CD8-positive, alpha-beta memory T cell (primary cell): ENCODE results near the gene KLC3. TPM values are rescaled to one million over a fixed set of nuclear protein-coding genes. Genes with fewer than 3 reads are reported as not detected.

Experiments
- CTCF ChIA-PET: fragments of 350-600 bp; sonication (Branson Sonifier 250); formaldehyde crosslinking; loops from one replicate; lab custom pipeline; 2021; ENCODE audit warnings: antibody characterized with exemption; lab: Charles Lee
- POLR2A ChIA-PET: fragments of 350-600 bp; sonication (Branson Sonifier 250); formaldehyde crosslinking; loops from one replicate; lab custom pipeline; 2021; ENCODE audit warnings: antibody characterized with exemption; lab: Charles Lee
- DNase-seq, 5 donors: peaks; one replicate each; pipeline versions ENCODE4 v3.0.0 to v3.0.0-alpha.2; 2020 to 2022; ENCODE audit warnings: mixed read lengths in 1 of 5
- H3K27ac ChIP-seq: one replicate; pipeline ENCODE4 v1.7.0; 2013; ENCODE audit warnings: low read depth, mild to moderate bottlenecking, low read length, moderate library complexity
- H3K27me3 ChIP-seq: 2 replicates; pipeline ENCODE4 v1.7.0; 2013; ENCODE audit warnings: low read length, mild to moderate bottlenecking; ENCODE audit not compliant: insufficient read depth, poor library complexity, severe bottlenecking
- H3K36me3 ChIP-seq: 2 replicates; pipeline ENCODE4 v1.7.0; 2013; ENCODE audit warnings: mild to moderate bottlenecking, low read length, moderate library complexity; ENCODE audit not compliant: insufficient read depth
- H3K4me1 ChIP-seq: 2 replicates; pipeline ENCODE4 v1.7.0; 2013; ENCODE audit warnings: mild to moderate bottlenecking, low read length, moderate library complexity; ENCODE audit not compliant: insufficient read depth
- H3K4me3 ChIP-seq: 2 replicates; pipeline ENCODE4 v1.7.0; 2013; ENCODE audit warnings: mild to moderate bottlenecking, low read length
- H3K9me3 ChIP-seq: 2 replicates; pipeline ENCODE4 v1.7.0; 2013; ENCODE audit warnings: mild to moderate bottlenecking, low read length
- H3K27ac Mint-ChIP-seq, 8 donors: one replicate each; pipeline ENCODE4 v1.8.0; 2020 to 2021; ENCODE audit warnings: mixed read lengths in 8 of 8, mild to moderate bottlenecking in 6 of 8, inconsistent platforms in 3 of 8, moderate library complexity in 3 of 8
- H3K27me3 Mint-ChIP-seq, 2 donors: one replicate each; pipeline ENCODE4 v1.8.0; 2020 to 2021; ENCODE audit warnings: mixed read lengths in 2 of 2, mild to moderate bottlenecking in 1 of 2, moderate library complexity in 1 of 2
- H3K36me3 Mint-ChIP-seq, 3 donors: one replicate each; pipeline ENCODE4 v1.8.0; 2020 to 2021; ENCODE audit warnings: mixed read lengths in 3 of 3, inconsistent platforms in 1 of 3, mild to moderate bottlenecking in 1 of 3
- H3K4me1 Mint-ChIP-seq, 3 donors: one replicate each; pipeline ENCODE4 v1.8.0; 2020 to 2021; ENCODE audit warnings: mixed read lengths in 3 of 3, inconsistent platforms in 1 of 3, mild to moderate bottlenecking in 1 of 3
- H3K4me3 Mint-ChIP-seq, 7 donors: one replicate each; pipeline ENCODE4 v1.8.0; 2020 to 2021; ENCODE audit warnings: mixed read lengths in 7 of 7, mild to moderate bottlenecking in 6 of 7, moderate library complexity in 4 of 7, inconsistent platforms in 2 of 7
- H3K9me3 Mint-ChIP-seq, 5 donors: one replicate each; pipeline ENCODE4 v1.8.0; 2020 to 2022; ENCODE audit warnings: mixed read lengths in 5 of 5, mild to moderate bottlenecking in 3 of 5, moderate library complexity in 2 of 5, inconsistent platforms in 1 of 5
- polyA plus RNA-seq: library from polyadenylated mRNA; unstranded; fragments of 300-500 nt; fragmentation: Illumina TruSeq; gene quantifications from one replicate; pipeline ENCODE4 v1.2.3, GENCODE V29; 2021
- total RNA-seq, 2 experiments: library from RNA; stranded (reverse); gene quantifications; one replicate each; pipeline ENCODE4 v1.2.3, GENCODE V29; 2021

Gene KLC3
- total and polyA plus RNA-seq, 3 experiments from 2014 or later: not detected

GRCh38 chr19:45352471-45352870, 11.9 kb downstream of the KLC3 start:
- POLR2A ChIA-PET: no interaction called here
- Histone ChIP-seq H3K36me3 (no peaks in the 10 kb centered on the region), H3K4me3 (no peak overlapping the region), H3K27ac (no peak overlapping the region), H3K9me3 (no peaks in the 10 kb centered on the region), H3K4me1 (no peaks in the 10 kb centered on the region), H3K27me3 (no peaks in the 10 kb centered on the region)
- Mint-ChIP-seq H3K27me3 (peaks cover 0 to 1% of the 10 kb centered on the region in 2 donors), H3K27ac (no peak overlapping the region), H3K4me3 (no peak overlapping the region), H3K36me3 (peaks cover 0 to 54% (median 7%) of the 10 kb centered on the region in 3 donors), H3K9me3 (no peaks in the 10 kb centered on the region), H3K4me1 (peaks cover 0 to 6% (median 0%) of the 10 kb centered on the region in 3 donors)
- DNase-seq: no peak
- CTCF ChIA-PET: no interaction called here

GRCh38 chr19:45352914-45353796, 12.6 kb downstream of the KLC3 start:
- ChIA-PET CTCF (no interaction called here), POLR2A (no interaction called here)
- H3K27me3 ChIP-seq: no peaks in the 10 kb centered on the region
- H3K4me1 Mint-ChIP-seq: peaks cover 0 to 6% (median 0%) of the 10 kb centered on the region in 3 donors
- DNase-seq: no peak
- H3K9me3 Mint-ChIP-seq: no peaks in the 10 kb centered on the region
- no peaks in the 10 kb centered on the region for H3K9me3 ChIP-seq
- H3K4me1 ChIP-seq: no peaks in the 10 kb centered on the region
- no peak overlapping the region for H3K4me3 Mint-ChIP-seq
- H3K27ac ChIP-seq: no peak overlapping the region
- no peak overlapping the region for H3K4me3 ChIP-seq
- no peaks in the 10 kb centered on the region for H3K36me3 ChIP-seq
- H3K27me3 Mint-ChIP-seq: peaks cover 0 to 1% of the 10 kb centered on the region in 2 donors
- H3K36me3 Mint-ChIP-seq: peaks cover 0 to 59% (median 7%) of the 10 kb centered on the region in 3 donors
- H3K27ac Mint-ChIP-seq: no peak overlapping the region

- ChIA-PET POLR2A (no interaction called here), CTCF (no interaction called here)
- peaks cover 0 to 70% (median 7%) of the 10 kb centered on the region in 3 donors for H3K36me3 Mint-ChIP-seq
- Histone ChIP-seq H3K27me3 (no peaks in the 10 kb centered on the region), H3K4me3 (no peak overlapping the region), H3K36me3 (no peaks in the 10 kb centered on the region), H3K4me1 (no peaks in the 10 kb centered on the region), H3K9me3 (no peaks in the 10 kb centered on the region), H3K27ac (no peak overlapping the region)
- H3K4me3 Mint-ChIP-seq: no peak overlapping the region
- no peak for DNase-seq
- no peaks in the 10 kb centered on the region for H3K9me3 Mint-ChIP-seq
- H3K27me3 Mint-ChIP-seq: peaks cover 0 to 1% of the 10 kb centered on the region in 2 donors
- peak overlapping the region in 2 of 8 donors; percentile 54 to 63 for H3K27ac Mint-ChIP-seq
- peaks cover 0 to 6% (median 0%) of the 10 kb centered on the region in 3 donors for H3K4me1 Mint-ChIP-seq
Observed at GRCh38 chr19:45354241-45354842, 13.8 kb downstream of the KLC3 start.

GRCh38 chr19:45355402-45355801, 14.9 kb downstream of the KLC3 start:
- Histone ChIP-seq H3K4me1 (no peaks in the 10 kb centered on the region), H3K9me3 (no peaks in the 10 kb centered on the region), H3K27ac (no peak overlapping the region), H3K4me3 (no peak overlapping the region), H3K36me3 (no peaks in the 10 kb centered on the region), H3K27me3 (no peaks in the 10 kb centered on the region)
- no peaks in the 10 kb centered on the region for H3K27me3 Mint-ChIP-seq
- peaks cover 0 to 71% (median 7%) of the 10 kb centered on the region in 3 donors for H3K36me3 Mint-ChIP-seq
- H3K9me3 Mint-ChIP-seq: no peaks in the 10 kb centered on the region
- ChIA-PET CTCF (no interaction called here), POLR2A (interaction anchor here (0.5 kb wide), 1 partner anchor 777 kb away, joined by 3 read pairs; no protein-coding TSS in a partner anchor)
- H3K27ac Mint-ChIP-seq: peak overlapping the region in 4 of 8 donors; percentile 22 to 63 (median 32)
- H3K4me3 Mint-ChIP-seq: peak overlapping the region in 1 of 7 donors; percentile 63
- DNase-seq: no peak
- H3K4me1 Mint-ChIP-seq: peaks cover 0 to 6% (median 0%) of the 10 kb centered on the region in 3 donors

- H3K9me3 ChIP-seq: no peaks in the 10 kb centered on the region
- Mint-ChIP-seq H3K9me3 (no peaks in the 10 kb centered on the region), H3K27me3 (no peaks in the 10 kb centered on the region), H3K36me3 (peaks cover 0 to 69% (median 6%) of the 10 kb centered on the region in 3 donors), H3K4me1 (peaks cover 0 to 6% (median 0%) of the 10 kb centered on the region in 3 donors), H3K4me3 (no peak overlapping the region), H3K27ac (no peak overlapping the region)
- POLR2A ChIA-PET: no interaction called here
- DNase-seq: no peak
- no peaks in the 10 kb centered on the region for H3K36me3 ChIP-seq
- no peaks in the 10 kb centered on the region for H3K4me1 ChIP-seq
- H3K27me3 ChIP-seq: no peaks in the 10 kb centered on the region
- CTCF ChIA-PET: no interaction called here
- no peak overlapping the region for H3K4me3 ChIP-seq
- no peak overlapping the region for H3K27ac ChIP-seq
Observed at GRCh38 chr19:45355910-45356309, 15.4 kb downstream of the KLC3 start.

GRCh38 chr19:45356760-45357444, 16.4 kb downstream of the KLC3 start:
- Histone ChIP-seq H3K4me3 (no peak overlapping the region), H3K9me3 (no peaks in the 10 kb centered on the region), H3K27ac (no peak overlapping the region), H3K4me1 (no peaks in the 10 kb centered on the region), H3K27me3 (no peaks in the 10 kb centered on the region), H3K36me3 (no peaks in the 10 kb centered on the region)
- H3K27me3 Mint-ChIP-seq: no peaks in the 10 kb centered on the region
- peaks cover 0 to 6% (median 0%) of the 10 kb centered on the region in 3 donors for H3K4me1 Mint-ChIP-seq
- CTCF ChIA-PET: no interaction called here
- H3K9me3 Mint-ChIP-seq: no peaks in the 10 kb centered on the region
- POLR2A ChIA-PET: no interaction called here
- H3K4me3 Mint-ChIP-seq: no peak overlapping the region
- peaks cover 4 to 69% (median 7%) of the 10 kb centered on the region in 3 donors for H3K36me3 Mint-ChIP-seq
- no peak overlapping the region for H3K27ac Mint-ChIP-seq
- no peak for DNase-seq

- H3K4me3 Mint-ChIP-seq: no peak overlapping the region
- CTCF ChIA-PET: no interaction called here
- H3K36me3 ChIP-seq: no peaks in the 10 kb centered on the region
- no peak overlapping the region for H3K27ac Mint-ChIP-seq
- peaks cover 0 to 6% (median 0%) of the 10 kb centered on the region in 3 donors for H3K4me1 Mint-ChIP-seq
- no peak overlapping the region for H3K4me3 ChIP-seq
- DNase-seq: no peak
- H3K4me1 ChIP-seq: no peaks in the 10 kb centered on the region
- no peaks in the 10 kb centered on the region for H3K27me3 ChIP-seq
- no peak overlapping the region for H3K27ac ChIP-seq
- POLR2A ChIA-PET: no interaction called here
- H3K27me3 Mint-ChIP-seq: no peaks in the 10 kb centered on the region
- H3K9me3 Mint-ChIP-seq: no peaks in the 10 kb centered on the region
- H3K9me3 ChIP-seq: no peaks in the 10 kb centered on the region
- peaks cover 4 to 69% (median 9%) of the 10 kb centered on the region in 3 donors for H3K36me3 Mint-ChIP-seq
Observed at GRCh38 chr19:45357445-45357783, 16.9 kb downstream of the KLC3 start.
